ENCODE measurements around the gene SELENBP1.
"Not testable (repeated sequence)": the region's sequence is repeated elsewhere in the genome, so short reads cannot be mapped to it uniquely, and the experiment has no call there.

The SELENBP1 gene

DNA sequence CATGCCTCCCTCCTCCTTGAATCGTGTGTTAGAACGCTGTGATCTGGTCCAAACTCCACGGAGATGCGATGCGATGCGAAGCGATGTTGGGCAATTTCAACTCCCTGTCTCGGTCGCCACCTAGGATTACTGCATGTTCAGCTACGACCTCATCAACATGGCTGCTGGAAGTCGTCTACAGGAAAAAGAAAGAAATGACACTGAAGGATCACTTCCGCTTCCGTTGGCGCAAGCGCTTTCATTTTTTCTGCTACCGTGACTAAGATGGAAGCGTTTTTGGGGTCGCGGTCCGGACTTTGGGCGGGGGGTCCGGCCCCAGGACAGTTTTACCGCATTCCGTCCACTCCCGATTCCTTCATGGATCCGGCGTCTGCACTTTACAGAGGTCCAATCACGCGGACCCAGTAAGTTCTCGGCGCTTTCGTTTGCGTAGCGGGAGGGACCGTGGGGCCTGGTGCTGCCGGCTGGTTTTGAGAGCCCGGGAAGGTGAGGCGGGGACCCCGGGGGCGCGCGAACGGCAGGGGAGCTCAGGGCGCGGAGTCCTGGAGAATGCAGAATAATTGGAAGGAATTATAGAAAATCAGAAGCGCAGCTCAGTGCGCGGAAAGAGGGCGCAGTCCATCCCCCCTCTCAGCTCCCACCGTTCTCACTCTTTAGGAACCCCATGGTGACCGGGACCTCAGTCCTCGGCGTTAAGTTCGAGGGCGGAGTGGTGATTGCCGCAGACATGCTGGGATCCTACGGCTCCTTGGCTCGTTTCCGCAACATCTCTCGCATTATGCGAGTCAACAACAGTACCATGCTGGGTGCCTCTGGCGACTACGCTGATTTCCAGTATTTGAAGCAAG, 27.0 kb upstream of the SELENBP1 start, which contains the start of gene PSMB4:
Gene PSMB4 (plus strand): TSS at position 250 of the 848 bp plus-strand sequence. CDS start 15 bp downstream, at position 265.
- Histone ChIP-seq H3K36me3 (ENCODE audit: insufficient read depth, low read length) (peaks cover 39% of the 10 kb centered on the region), H3K4me1 (ENCODE audit: insufficient read depth, low read length) (peaks cover 13% of the 10 kb centered on the region), H2AFZ (ENCODE audit: low read depth, low read length) (peak within 1 kb of the TSS; percentile 29), H3K4me3 (ENCODE audit: low read length) (peak within 1 kb of the TSS; percentile 56), H3K27me3 (ENCODE audit: insufficient read depth, low read length) (no peaks in the 10 kb centered on the region), H3K9me3 (ENCODE audit: low read length) (no peaks in the 10 kb centered on the region)

DNA sequence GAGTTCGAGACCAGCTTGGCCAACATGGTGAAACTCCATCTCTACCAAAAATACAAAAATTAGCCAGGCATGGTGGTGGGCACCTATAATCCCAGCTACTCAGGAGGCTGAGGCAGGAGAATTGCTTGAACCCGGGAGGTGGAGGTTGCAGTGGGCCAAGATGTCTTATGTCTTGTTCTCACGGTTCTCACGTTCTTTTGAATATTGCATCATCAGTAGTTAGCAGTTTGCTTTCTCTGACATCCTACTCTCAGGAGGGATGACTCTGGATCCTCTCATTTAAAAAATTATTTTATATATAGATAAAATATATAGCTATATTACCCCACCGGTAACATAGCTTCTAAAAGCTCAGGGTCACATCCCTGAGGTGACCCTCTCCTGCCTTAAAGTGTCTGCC, 23.8 kb upstream of the SELENBP1 start:
- H2AFZ ChIP-seq (ENCODE audit: low read depth, low read length); H3K27me3 ChIP-seq (ENCODE audit: insufficient read depth, low read length); H3K9me3 ChIP-seq (ENCODE audit: low read length); H3K4me3 ChIP-seq (ENCODE audit: low read length); H3K36me3 ChIP-seq (ENCODE audit: insufficient read depth, low read length): not testable (repeated sequence)
- peaks cover 13% of the 10 kb centered on the region for H3K4me1 ChIP-seq (ENCODE audit: insufficient read depth, low read length)

DNA sequence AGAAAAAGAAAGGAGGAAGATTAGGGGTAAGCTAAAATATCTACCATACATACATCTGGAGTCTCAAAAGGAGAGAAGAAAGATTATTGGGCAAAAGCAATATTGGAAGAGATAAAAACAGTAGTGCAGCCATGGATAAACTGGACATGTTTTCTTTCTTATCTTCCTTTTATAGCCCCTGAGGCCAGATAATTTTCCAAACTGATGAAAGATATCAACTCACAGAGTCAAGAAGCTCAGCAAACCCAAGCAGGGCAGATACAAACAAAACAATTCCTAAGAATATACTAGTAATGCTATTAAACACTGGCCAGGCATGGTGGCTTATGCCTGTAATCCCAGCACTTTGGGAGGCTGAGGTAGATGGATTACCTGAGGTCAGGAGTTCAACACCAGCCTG, 21.1 kb upstream of the SELENBP1 start:
- Histone ChIP-seq H3K4me1 (ENCODE audit: insufficient read depth, low read length) (no peaks in the 10 kb centered on the region), H3K36me3 (ENCODE audit: insufficient read depth, low read length) (no peaks in the 10 kb centered on the region), H3K4me3 (ENCODE audit: low read length) (no peak overlapping the region), H3K9me3 (ENCODE audit: low read length) (no peaks in the 10 kb centered on the region), H3K27me3 (ENCODE audit: insufficient read depth, low read length) (no peaks in the 10 kb centered on the region), H2AFZ (ENCODE audit: low read depth, low read length) (no peak overlapping the region)

GRCh38 chr1:151391079-151391563, 18.6 kb upstream of the SELENBP1 start:
- Histone ChIP-seq H3K27me3 (ENCODE audit: insufficient read depth, low read length) (no peaks in the 10 kb centered on the region), H3K4me1 (ENCODE audit: insufficient read depth, low read length) (no peaks in the 10 kb centered on the region), H3K4me3 (ENCODE audit: low read length) (no peak overlapping the region), H3K9me3 (ENCODE audit: low read length) (no peaks in the 10 kb centered on the region), H3K36me3 (ENCODE audit: insufficient read depth, low read length) (no peaks in the 10 kb centered on the region), H2AFZ (ENCODE audit: low read depth, low read length) (no peak overlapping the region)

DNA sequence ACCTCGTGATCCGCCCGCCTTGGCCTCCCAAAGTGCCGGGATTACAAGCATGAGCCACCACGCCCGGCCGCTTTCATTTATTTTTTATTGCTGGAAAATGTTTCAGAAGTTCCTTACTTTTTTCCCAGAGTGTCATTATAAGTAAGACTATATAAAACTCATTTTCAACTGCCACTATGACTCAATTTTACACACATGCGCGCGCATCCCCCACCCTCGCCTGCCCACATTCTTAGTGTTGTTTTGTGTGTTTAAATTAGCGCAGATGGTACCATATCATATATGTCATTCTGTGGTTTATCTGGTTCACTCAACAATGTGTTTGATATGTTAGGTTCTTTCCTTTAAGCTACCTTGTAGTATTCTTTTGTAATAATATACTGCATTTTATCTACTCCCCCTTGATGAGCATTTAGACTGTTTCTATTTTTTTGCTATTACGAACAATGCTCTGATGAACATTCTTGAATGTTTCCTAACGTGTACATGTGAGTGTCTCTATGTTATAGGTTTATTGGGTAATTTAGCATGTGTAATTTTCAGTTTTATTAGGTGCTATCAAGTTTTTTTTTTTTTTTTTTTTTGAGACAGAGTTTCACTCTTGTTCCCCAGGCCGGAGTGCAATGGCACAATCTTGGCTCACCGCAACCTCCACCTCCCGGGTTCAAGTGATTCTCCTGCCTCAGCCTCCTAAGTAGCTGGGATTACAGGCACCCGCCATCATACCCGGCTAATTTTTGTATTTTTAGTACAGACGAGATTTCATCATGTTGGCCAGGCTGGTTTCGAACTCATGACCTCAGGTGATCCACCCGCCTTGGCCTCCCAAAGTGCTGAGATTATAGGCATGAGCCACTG, 17.9 kb upstream of the SELENBP1 start:
- H3K4me1 ChIP-seq (ENCODE audit: insufficient read depth, low read length); H3K9me3 ChIP-seq (ENCODE audit: low read length); H2AFZ ChIP-seq (ENCODE audit: low read depth, low read length); H3K36me3 ChIP-seq (ENCODE audit: insufficient read depth, low read length); H3K27me3 ChIP-seq (ENCODE audit: insufficient read depth, low read length); H3K4me3 ChIP-seq (ENCODE audit: low read length): not testable (repeated sequence)

DNA sequence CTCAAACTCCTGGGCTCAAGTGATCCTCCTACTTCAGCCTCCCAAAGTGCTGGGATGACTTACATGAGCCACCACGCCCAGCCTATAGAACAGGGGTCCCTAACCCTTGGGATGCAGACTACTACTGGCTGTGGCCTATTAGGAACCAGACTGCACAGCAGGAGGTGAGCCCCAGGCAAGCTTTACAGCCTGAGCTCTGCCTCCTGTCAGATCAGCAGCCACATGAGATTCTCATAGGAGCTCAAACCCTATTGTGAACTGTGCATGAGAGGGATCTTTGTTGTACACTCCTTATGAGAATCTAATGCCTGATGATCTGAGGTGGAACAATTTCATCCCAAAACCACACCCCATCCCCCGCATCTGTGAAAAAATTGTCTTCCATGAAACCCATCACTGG, 13.5 kb upstream of the SELENBP1 start:
- peaks cover 6% of the 10 kb centered on the region for H3K27me3 ChIP-seq (ENCODE audit: insufficient read depth, low read length)
- no peaks in the 10 kb centered on the region for H3K36me3 ChIP-seq (ENCODE audit: insufficient read depth, low read length)
- no peaks in the 10 kb centered on the region for H3K4me1 ChIP-seq (ENCODE audit: insufficient read depth, low read length)
- no peak overlapping the region for H3K4me3 ChIP-seq (ENCODE audit: low read length)
- H3K9me3 ChIP-seq (ENCODE audit: low read length) = no peaks in the 10 kb centered on the region
- H2AFZ ChIP-seq (ENCODE audit: low read depth, low read length) = no peak overlapping the region

- H3K4me1 ChIP-seq (ENCODE audit: insufficient read depth, low read length) = no peaks in the 10 kb centered on the region
- no peaks in the 10 kb centered on the region for H3K9me3 ChIP-seq (ENCODE audit: low read length)
- H3K4me3 ChIP-seq (ENCODE audit: low read length) = no peak overlapping the region
- H2AFZ ChIP-seq (ENCODE audit: low read depth, low read length) = no peak overlapping the region
- peaks cover 7% of the 10 kb centered on the region for H3K27me3 ChIP-seq (ENCODE audit: insufficient read depth, low read length)
- no peaks in the 10 kb centered on the region for H3K36me3 ChIP-seq (ENCODE audit: insufficient read depth, low read length)
Measured at GRCh38 chr1:151384584-151384983, 12.1 kb upstream of the SELENBP1 start.

DNA sequence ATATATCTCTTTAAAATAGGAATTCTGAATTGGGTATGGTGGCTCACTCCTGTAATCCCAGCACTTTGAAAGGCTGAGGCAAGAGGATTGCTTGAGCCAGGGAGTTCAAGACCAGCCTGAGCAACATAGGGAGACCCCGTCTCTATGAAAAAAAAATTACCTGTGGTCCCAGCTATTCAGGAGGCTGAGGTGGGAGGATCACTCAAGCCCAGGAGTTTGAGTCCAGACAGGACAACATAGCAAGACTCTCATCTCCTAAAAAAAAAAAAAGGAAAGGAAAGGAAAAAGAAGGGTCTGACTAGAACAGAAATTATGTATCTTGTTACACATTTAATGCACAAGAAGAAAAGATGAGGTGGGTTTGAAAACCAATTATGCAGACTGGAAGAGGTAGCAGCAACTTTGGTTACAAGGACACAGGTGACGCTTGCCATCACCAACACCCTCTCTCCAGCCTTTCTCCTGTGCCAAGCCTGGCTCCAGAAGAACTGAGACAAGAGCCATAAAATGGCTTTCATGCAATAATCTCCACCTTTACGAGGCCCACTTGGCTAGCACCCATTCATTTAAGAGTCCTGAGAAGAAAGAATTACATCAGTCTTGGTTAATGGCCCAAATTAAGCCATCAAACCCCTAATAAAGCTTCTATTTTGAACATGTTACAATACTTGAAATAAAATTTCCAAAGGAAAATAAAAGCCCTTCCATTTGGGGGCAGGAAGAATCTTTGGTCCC, 4.8 kb upstream of the SELENBP1 start:
- Histone ChIP-seq H2AFZ (ENCODE audit: low read depth, low read length) (no peak overlapping the region), H3K4me1 (ENCODE audit: insufficient read depth, low read length) (peaks cover 8% of the 10 kb centered on the region), H3K9me3 (ENCODE audit: low read length) (no peaks in the 10 kb centered on the region), H3K27me3 (ENCODE audit: insufficient read depth, low read length) (peaks cover 10% of the 10 kb centered on the region), H3K4me3 (ENCODE audit: low read length) (no peak overlapping the region), H3K36me3 (ENCODE audit: insufficient read depth, low read length) (no peaks in the 10 kb centered on the region)

DNA sequence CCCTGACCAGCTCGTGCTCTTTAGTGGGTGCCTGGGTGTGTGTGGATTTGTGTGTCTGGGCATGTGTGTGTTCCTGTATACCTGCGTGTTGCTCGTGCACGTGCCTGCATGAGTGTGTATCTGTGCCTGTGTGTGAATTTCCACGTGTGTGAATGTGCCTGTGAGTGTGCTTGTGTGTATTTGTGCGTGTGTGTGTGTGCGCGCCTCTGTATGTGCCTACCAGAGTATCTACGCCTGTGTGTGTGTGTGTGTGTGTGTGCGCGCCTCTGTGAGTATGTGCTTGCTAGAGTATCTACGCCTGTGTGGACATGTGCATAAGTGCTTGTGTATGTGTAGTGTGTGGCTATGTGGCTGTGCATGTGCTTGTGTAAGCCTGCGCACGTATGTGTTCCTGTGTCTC, 691 bp upstream of the SELENBP1 start:
- peaks cover 13% of the 10 kb centered on the region for H3K4me1 ChIP-seq (ENCODE audit: insufficient read depth, low read length)

DNA sequence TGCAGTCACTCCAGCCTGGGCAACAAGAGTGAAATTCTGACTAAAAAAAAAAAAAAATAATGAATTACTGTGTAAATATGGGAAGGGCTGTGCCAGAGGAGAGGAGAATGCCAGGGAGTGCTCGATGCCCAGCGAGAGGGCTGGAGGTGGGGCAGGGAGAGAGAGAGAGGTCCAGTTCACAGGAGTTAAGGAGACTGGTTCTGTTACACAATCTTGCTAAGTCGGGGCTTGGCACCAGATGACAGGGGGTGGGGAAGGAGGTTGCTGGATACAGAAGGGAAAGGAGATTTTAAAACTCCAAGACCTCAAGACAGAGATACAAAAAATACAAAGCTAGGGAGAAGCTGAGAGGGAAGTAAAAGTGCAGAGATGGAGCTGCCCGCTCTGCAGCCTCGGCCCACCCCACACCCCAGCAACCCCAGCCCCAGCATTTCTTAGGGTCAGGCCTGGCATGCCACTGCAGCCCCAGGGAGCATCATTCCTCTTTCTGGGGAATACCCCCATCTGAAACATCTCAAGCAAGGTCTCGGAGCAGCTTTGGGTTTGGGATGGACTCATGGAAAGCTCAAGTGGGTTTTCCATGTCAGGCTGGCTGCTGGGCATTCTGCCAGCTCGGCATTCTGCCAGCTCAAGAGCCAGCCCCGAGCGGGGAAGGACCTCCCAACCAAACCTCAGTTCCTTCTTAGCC, 991 bp downstream of the SELENBP1 start:
- H3K4me3 ChIP-seq (ENCODE audit: low read length) = no peak overlapping the region

More for the DNA sequence above, 691 bp upstream of the SELENBP1 start:
- H3K27me3 ChIP-seq (ENCODE audit: insufficient read depth, low read length) = peaks cover 3% of the 10 kb centered on the region
- H3K4me3 ChIP-seq (ENCODE audit: low read length) = no peak overlapping the region
- no peaks in the 10 kb centered on the region for H3K9me3 ChIP-seq (ENCODE audit: low read length)
- H3K36me3 ChIP-seq (ENCODE audit: insufficient read depth, low read length) = no peaks in the 10 kb centered on the region
- H2AFZ ChIP-seq (ENCODE audit: low read depth, low read length) = no peak overlapping the region

DNA sequence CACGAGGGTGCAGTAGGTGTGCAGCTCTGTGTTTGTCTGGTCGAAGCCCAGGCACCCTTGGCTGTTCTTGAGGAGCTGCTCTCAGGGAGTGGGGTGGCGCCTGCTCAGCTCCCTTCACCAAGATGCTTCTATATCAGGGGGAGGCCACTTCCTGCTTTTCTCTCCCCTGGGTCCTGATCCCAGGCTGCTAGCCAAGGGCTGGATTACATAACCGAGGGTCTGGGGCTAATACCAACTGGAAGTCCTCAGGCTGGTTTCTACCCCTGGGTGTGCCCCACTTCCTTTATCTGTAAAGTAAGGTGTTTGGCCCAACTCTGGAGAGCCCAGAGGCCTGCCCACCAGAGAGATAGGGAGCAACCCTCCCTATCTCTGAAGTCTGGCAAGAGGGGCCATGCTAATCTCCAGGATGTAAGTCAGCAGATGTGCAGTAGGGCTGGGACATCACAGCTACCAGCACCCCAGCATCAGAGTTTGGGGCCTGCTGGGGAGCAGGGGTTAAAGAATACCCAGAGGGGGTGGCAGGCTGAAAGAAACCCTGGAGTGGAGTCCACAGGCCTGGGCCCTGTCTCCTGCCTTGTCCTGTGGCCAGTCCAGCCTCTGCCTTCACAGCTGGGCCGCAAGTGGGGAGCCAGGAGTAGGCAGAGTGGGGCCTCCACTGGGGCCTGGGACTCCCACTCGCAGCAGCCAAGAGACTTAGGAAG, 2.1 kb downstream of the SELENBP1 start:
- H3K4me3 ChIP-seq (ENCODE audit: low read length) = no peak overlapping the region
- H3K27me3 ChIP-seq (ENCODE audit: insufficient read depth, low read length) = no peaks in the 10 kb centered on the region
- peaks cover 4% of the 10 kb centered on the region for H3K36me3 ChIP-seq (ENCODE audit: insufficient read depth, low read length)
- H3K4me1 ChIP-seq (ENCODE audit: insufficient read depth, low read length) = peaks cover 13% of the 10 kb centered on the region
- H2AFZ ChIP-seq (ENCODE audit: low read depth, low read length) = no peak overlapping the region
- no peaks in the 10 kb centered on the region for H3K9me3 ChIP-seq (ENCODE audit: low read length)

More for the DNA sequence above, 991 bp downstream of the SELENBP1 start:
- no peaks in the 10 kb centered on the region for H3K36me3 ChIP-seq (ENCODE audit: insufficient read depth, low read length)
- no peaks in the 10 kb centered on the region for H3K9me3 ChIP-seq (ENCODE audit: low read length)
- H2AFZ ChIP-seq (ENCODE audit: low read depth, low read length) = no peak overlapping the region
- H3K27me3 ChIP-seq (ENCODE audit: insufficient read depth, low read length) = no peaks in the 10 kb centered on the region
- peaks cover 13% of the 10 kb centered on the region for H3K4me1 ChIP-seq (ENCODE audit: insufficient read depth, low read length)

GRCh38 chr1:151369621-151370048, 2.9 kb downstream of the SELENBP1 start:
- Histone ChIP-seq H3K27me3 (ENCODE audit: insufficient read depth, low read length) (no peaks in the 10 kb centered on the region), H2AFZ (ENCODE audit: low read depth, low read length) (no peak overlapping the region), H3K36me3 (ENCODE audit: insufficient read depth, low read length) (peaks cover 8% of the 10 kb centered on the region), H3K4me1 (ENCODE audit: insufficient read depth, low read length) (peaks cover 13% of the 10 kb centered on the region), H3K4me3 (ENCODE audit: low read length) (no peak overlapping the region), H3K9me3 (ENCODE audit: low read length) (no peaks in the 10 kb centered on the region)
